Stimulated activated CD4-positive, alpha-beta T cell treated with anti-CD3 and anti-CD28 coated beads, Interleukin-4, amount 100 ng/mL, for 24 hours (primary cell): Measurements from ENCODE around the gene SMOC1.

Experiments used
- DNase-seq: peaks from one replicate; pipeline ENCODE4 v3.0.0-alpha.2; 2020

The SMOC1 gene

DNA sequence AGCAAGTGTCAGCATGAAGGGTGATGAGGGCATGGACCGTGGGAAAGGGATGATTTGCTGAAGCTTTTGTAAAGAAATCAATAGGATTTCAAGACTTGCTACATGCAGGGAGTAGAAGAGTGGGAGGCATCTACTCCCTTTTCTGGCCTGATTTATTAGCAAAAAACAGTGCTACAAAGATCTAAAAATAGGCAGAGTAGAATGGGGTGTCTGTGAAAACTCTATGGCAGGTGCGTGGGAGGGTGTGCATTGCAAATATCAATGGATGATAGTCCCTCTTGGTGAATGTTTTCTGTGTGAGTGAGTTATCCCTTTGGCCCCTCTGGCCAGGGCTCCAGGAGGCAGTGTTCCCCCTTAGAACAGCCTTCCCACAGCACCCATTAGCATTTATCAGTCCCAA is 139.0 kb downstream of the SMOC1 start:
- DNase-seq: no peak

DNA sequence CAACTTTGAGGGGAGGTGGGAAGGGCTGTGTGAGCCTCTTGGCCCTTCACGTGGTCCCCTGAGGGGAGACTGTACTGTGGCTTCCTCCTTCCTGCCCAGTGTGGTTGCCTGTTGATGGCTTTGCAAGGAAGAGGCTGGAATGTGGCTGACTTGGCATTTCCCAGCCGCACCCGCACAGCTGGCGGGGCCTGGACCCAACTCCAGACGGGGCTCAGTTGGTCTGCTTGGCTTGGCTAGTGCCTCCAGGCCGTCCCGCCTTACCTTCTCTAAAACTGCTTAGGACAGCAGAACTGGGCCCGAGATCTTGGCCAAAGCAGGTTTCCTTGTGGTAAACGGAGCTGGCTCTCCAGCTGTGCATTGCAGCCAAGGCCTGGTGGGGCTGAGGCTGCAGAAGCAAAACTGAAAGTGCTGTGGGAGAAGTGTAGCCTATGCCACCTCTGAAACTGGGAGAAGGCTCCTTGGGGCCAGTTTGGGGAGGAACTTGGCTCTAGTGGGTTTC is 139.5 kb downstream of the SMOC1 start:
- no peak for DNase-seq

DNA sequence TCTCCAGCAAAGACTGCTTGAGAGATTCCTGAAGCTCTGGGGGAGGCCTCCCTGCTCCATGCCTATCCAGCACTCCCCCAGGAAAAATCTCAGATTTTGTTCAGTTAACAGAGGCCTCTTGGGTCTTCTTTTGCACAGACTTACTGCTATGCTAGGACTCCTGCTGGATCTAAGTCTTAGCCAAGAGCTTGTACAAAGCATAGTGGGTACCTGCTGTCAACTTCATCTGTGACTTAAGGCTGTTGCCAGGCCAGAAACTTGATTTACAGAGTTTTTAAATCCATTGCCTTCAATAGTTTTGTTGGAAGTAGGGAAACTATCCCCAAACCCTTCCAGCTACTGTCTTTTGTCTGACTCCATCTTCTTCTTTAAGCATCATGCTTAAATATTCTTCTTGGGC is 140.5 kb downstream of the SMOC1 start:
- no peak for DNase-seq

DNA sequence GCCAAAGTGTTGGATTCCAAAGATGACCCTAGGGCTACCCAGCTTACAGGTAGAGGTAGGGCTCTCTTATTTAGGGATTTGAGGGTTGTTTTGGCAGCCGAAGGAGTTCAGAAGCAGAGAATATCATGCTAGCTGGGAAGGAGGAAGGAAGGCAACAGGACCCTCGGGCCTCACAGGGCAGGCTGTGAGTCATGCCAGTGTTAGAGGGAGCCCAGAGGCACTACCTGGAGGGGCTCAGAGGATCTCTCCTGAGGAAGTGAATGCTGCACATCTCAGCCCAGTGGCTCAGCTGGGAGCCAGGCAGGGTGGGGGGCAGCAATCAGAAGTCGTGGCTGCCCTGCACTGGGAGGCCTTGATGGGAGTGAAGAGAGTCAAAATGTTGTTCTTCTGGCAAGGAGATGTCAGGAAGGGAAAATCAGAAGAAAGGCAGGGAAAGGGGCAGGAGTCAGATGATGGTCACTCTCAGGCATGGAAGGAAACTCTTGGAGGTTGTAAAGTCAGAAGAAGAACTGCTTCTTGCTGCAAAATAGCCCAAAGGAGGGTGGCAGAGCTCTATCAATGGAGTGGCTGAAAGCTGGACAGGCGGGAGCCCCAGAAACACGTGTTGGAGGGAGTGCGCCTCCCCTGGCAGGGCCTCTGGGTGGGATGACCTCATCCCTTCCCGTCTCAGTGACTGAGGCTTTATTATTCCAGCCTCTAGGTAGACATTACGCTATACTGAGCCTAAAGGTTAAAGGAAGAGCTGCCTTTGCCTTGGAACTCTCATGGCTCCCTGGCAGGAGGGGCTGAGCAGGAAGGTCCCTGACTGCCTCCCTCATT is 141.3 kb downstream of the SMOC1 start:
- no peak for DNase-seq

GRCh38 chr14:70021548-70022220 is 142.5 kb downstream of the SMOC1 start:
- DNase-seq: no peak

GRCh38 chr14:70022771-70023445 is 143.7 kb downstream of the SMOC1 start:
- no peak for DNase-seq

- no peak for DNase-seq
Measured at GRCh38 chr14:70023871-70024270, 144.7 kb downstream of the SMOC1 start.

DNA sequence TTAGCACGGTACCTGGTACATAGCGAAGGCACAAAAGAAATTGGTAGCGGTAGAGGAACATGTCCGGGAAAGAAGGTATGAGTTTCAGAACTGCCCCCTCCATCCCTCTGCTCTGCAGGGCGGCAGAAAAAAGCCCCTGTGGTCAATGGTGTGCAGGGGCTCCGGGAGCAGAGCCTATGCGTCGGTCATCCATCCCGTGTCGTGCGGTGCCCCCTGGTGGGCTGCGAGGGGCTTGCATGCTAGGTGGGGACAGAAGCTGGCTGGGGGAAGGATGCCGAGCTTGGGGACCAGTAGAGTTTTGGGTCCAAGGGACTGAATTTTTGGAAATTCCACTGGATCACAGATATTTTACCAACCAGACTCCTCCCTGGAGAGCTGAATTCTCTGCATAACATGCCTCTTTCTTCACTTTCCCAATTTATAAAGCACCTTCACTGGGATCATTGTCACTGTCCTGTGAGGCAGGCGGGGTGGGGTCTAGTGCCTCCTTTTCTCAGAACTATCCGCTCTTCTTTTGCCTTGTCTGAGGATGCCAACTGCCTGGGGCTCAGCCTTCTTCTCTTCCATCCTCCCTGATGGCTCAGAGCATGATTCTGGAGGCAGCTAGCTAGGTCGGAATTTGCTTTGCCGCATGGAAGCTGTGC is 148.7 kb downstream of the SMOC1 start:
- peak; percentile 65 for DNase-seq

DNA sequence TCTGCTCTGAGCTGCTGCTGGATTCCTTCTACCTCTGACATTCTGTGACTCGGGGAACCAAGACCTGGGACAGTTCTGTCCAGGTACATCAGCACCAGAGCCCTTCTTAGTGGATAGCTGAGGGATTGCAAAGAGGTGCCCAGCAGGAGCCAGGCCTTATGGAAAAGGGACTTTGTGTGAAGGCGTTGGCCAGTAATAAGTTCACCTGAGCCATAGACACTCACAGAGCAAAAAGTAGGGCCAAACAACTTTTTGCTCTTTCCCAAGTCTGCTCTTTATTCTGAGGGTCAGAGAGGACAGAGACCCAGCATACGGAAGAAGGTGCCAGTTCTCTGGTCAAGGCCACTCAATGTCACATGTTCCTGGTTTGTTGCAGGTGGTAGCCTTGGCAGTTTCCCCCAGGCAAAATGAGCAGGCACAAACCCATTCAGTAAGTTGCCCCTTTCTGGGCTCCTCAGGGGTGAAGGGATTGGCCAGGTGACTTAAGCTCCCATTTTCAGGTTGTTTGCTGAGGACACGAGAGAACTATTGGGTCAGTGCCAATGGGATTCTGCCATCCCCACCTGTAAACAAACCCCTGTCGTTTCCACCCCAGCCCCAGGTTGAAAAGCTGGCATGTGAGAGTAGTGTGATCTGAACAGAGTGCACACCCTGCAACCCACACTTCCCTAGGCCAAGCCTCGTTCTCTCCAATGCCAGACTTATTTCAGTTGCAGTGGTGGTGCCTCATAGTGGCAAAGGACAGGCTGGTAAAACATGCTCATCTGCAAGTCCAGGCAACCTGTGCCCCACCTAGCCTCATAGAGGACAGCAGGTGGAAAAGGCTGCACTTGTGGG is 150.3 kb downstream of the SMOC1 start:
- DNase-seq: no peak

- DNase-seq: no peak
Measured at GRCh38 chr14:70032016-70032415, 152.8 kb downstream of the SMOC1 start.

- DNase-seq: no peak
Measured at GRCh38 chr14:70032447-70032846, 153.2 kb downstream of the SMOC1 start.

DNA sequence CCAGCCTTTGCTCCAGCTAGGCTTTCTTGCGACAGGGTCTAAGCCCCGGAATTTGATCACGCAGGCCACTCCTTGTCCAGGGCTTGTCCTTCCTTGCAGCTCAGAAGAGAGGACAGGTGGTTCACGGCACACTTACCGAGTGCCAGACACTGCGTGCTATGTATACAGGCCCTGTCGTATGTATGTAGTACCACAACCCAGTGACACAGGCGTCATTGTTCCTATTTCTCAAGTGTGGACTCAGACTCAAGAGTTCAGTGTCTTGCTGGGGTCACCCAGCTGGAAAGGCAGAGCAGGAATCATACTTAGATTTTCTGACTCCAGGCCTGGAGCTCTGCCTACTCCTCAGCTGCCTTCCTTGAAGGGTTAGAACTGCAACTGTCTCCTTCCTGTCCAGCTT is 153.9 kb downstream of the SMOC1 start:
- DNase-seq: no peak

DNA sequence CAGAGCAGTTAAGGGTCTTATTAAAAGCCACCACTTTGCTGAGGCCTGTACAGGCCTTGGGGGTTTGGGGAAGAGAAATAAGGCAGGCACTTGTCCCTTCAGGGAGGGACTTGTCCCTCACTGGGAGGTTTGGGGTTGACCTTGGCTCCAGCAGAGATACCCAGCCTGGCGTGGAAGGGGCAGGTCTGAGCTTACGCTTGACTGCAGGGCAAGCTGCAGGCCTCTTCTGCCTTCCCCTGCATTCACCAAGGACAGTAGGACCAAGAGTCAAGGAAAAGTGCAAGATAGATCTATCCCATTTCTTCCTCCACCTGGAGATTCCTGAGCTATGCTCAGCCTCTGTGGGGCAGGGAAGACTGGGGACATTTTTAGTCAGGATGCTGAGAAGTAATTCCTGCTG is 154.3 kb downstream of the SMOC1 start:
- DNase-seq: no peak

- no peak for DNase-seq
Measured at GRCh38 chr14:70034257-70034656, 155.0 kb downstream of the SMOC1 start.

GRCh38 chr14:70036665-70037064 is 157.4 kb downstream of the SMOC1 start:
- DNase-seq: no peak

- DNase-seq: no peak
Measured at GRCh38 chr14:70043001-70043400, 163.8 kb downstream of the SMOC1 start.

- DNase-seq: no peak
Measured at GRCh38 chr14:70045310-70045709, 166.1 kb downstream of the SMOC1 start.

GRCh38 chr14:70045844-70046535 is 166.8 kb downstream of the SMOC1 start:
- no peak for DNase-seq

GRCh38 chr14:70047598-70048312 is 168.5 kb downstream of the SMOC1 start:
- no peak for DNase-seq

- no peak for DNase-seq
Measured at GRCh38 chr14:70048313-70048654, 169.1 kb downstream of the SMOC1 start.

DNA sequence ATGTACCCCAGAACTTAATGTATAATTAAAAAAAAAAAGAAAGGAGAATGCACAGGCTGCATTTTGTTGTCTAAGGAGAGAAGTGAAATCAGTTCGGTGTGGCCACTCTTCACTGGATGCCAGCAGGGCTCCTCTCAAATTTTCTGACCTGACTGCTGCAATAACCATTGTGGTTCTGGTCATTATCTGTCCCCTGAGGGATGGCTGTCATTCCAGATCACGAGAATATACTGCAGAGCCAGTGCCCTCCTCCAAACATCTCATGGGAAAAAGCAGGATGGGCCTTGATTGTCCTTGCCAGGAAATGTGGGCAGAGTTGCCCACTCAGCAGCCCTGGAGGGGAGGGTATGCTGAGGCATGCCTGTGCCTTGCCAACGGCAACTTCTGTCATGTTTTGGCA is 170.4 kb downstream of the SMOC1 start:
- no peak for DNase-seq
